Measurements from ENCODE around the gene SMARCA4. TPM values are rescaled to one million over a fixed set of nuclear protein-coding genes. Genes with fewer than 3 reads are reported as not detected.
"Not testable (repeated sequence)": the region's sequence is repeated elsewhere in the genome, so short reads cannot be mapped to it uniquely, and the experiment has no call there.

SMARCA4 gene
- total RNA-seq, 6 donors from 2014 or later: 82.8 to 245 (median 108) TPM

GRCh38 chr19:11087870-11088505 lies 127.2 kb downstream of the SMARCA4 start:
- peak overlapping the region in 1 of 4 donors; percentile 74 for H3K4me3 ChIP-seq
- H3K4me1 ChIP-seq: peaks cover 43 to 59% (median 44%) of the 10 kb centered on the region in 4 donors
- H3K27ac ChIP-seq: peak overlapping the region; percentile 92 to 100 (median 98)
- H3K27me3 ChIP-seq: no peaks in the 10 kb centered on the region
- H3K9me3 ChIP-seq: no peaks in the 10 kb centered on the region
- DNase-seq (no peak), ATAC-seq (ENCODE audit: low FRiP score in 2 of 2) (no peak)
- no peak for TF ChIP-seq CTCF (IDR thresholded peaks at IDR 0.05)
- no peak for TF ChIP-seq POLR2AphosphoS5 (IDR thresholded peaks at IDR 0.05)
- TF ChIP-seq EP300 (IDR thresholded peaks at IDR 0.05): no peak
- TF ChIP-seq POLR2A (IDR thresholded peaks at IDR 0.05): no peak
- WGBS, 2 donors: 81 to 92% methylated on average over 4 of the region's 4 CpGs
- no peaks in the 10 kb centered on the region for H3K36me3 ChIP-seq

GRCh38 chr19:11088506-11089253 lies 127.8 kb downstream of the SMARCA4 start:
- Histone ChIP-seq H3K4me1 (peaks cover 50 to 66% (median 51%) of the 10 kb centered on the region in 4 donors), H3K4me3 (peak overlapping the region in 3 of 4 donors; percentile 60 to 83 (median 74)), H3K27ac (peak overlapping the region; percentile 92 to 100 (median 98)), H3K9me3 (no peaks in the 10 kb centered on the region), H3K36me3 (peaks cover 0 to 4% (median 2%) of the 10 kb centered on the region in 4 donors), H3K27me3 (no peaks in the 10 kb centered on the region)
- DNase-seq (no peak), ATAC-seq (ENCODE audit: low FRiP score in 2 of 2) (no peak)
- 20 to 26% methylated on average over 11 of the region's 11 CpGs for whole genome bisulfite sequencing, 2 donors
- no peak for TF ChIP-seq POLR2A (IDR thresholded peaks at IDR 0.05)
- TF ChIP-seq EP300 (IDR thresholded peaks at IDR 0.05): no peak
- no peak for TF ChIP-seq POLR2AphosphoS5 (IDR thresholded peaks at IDR 0.05)
- no peak for TF ChIP-seq CTCF (IDR thresholded peaks at IDR 0.05)

- H3K4me1 ChIP-seq: peaks cover 58 to 71% (median 59%) of the 10 kb centered on the region in 4 donors
- 0 to 3% methylated on average over 18 to 42 of the region's 43 CpGs for WGBS, 2 donors
- peak; percentile 91 to 92 for DNase-seq
- peak within 1 kb of the TSS; percentile 92 to 100 (median 98) for H3K27ac ChIP-seq
- TF ChIP-seq CTCF (IDR thresholded peaks at IDR 0.05) (peak in 1 of 6 experiments; percentile 5), POLR2A (IDR thresholded peaks at IDR 0.05) (peak; percentile 58 to 97 (median 94)), EP300 (IDR thresholded peaks at IDR 0.05) (peak; percentile 94 to 99 (median 95)), POLR2AphosphoS5 (IDR thresholded peaks at IDR 0.05) (peak; percentile 99 to 100)
- no peaks in the 10 kb centered on the region for H3K27me3 ChIP-seq
- no peaks in the 10 kb centered on the region for H3K9me3 ChIP-seq
- H3K4me3 ChIP-seq: peak within 1 kb of the TSS; percentile 60 to 83 (median 68)
- peak; percentile 65 to 82 for ATAC-seq (ENCODE audit: low FRiP score in 2 of 2)
- H3K36me3 ChIP-seq: peaks cover 0 to 11% (median 7%) of the 10 kb centered on the region in 4 donors
Observed at GRCh38 chr19:11089254-11090013, 128.6 kb downstream of the SMARCA4 start, which contains the start of gene LDLR. Gene LDLR, plus strand, starts transcription at chr19:11089463. Its CDS starts 86 bp downstream, at chr19:11089549.

GRCh38 chr19:11090014-11090263 lies 129.1 kb downstream of the SMARCA4 start:
- H3K4me1 ChIP-seq: peaks cover 59 to 71% (median 61%) of the 10 kb centered on the region in 4 donors
- not testable (repeated sequence) for DNase-seq, H3K9me3 ChIP-seq, H3K27me3 ChIP-seq
- H3K27ac ChIP-seq: peak overlapping the region; percentile 92 to 100 (median 98)
- peak overlapping the region; percentile 60 to 83 (median 68) for H3K4me3 ChIP-seq
- peaks cover 0 to 14% (median 7%) of the 10 kb centered on the region in 4 donors for H3K36me3 ChIP-seq
- ATAC-seq (ENCODE audit: low FRiP score in 2 of 2): peak in 1 of 2 donors; percentile 1
- 0 to 2% methylated on average over 7 of the region's 15 CpGs for WGBS, 2 donors
